Stimulated activated effector memory CD8-positive, alpha-beta T cell treated with anti-CD3 and anti-CD28 coated beads, Interleukin-12 subunit alpha, Interleukin-12 subunit beta, amount 100 ng/mL, for 72 hours (primary cell): ENCODE measurements around the gene PIGK.
A peak's percentile ranks its signal among the peaks of the same experiment; 100 is the strongest.

ENCODE experiments used
- ATAC-seq: fragments of 150-1000 bp; cut with Tn5 transposase; 2 replicates; pipeline ENCODE4 v1.10.0; 2021
- DNase-seq, 2 donors: peaks; one replicate each; pipeline ENCODE4 v3.0.0; 2021 to 2022; ENCODE audit warnings: low spot score in 2 of 2
- H3K27ac Mint-ChIP-seq: one replicate; pipeline ENCODE4 v1.8.0; 2022; ENCODE audit warnings: mild to moderate bottlenecking, mixed read lengths
- H3K36me3 Mint-ChIP-seq: one replicate; pipeline ENCODE4 v1.8.0; 2022; ENCODE audit warnings: mild to moderate bottlenecking, mixed read lengths
- H3K4me1 Mint-ChIP-seq: one replicate; pipeline ENCODE4 v1.8.0; 2022; ENCODE audit warnings: mixed read lengths
- H3K4me3 Mint-ChIP-seq: one replicate; pipeline ENCODE4 v1.8.0; 2022; ENCODE audit warnings: mild to moderate bottlenecking, mixed read lengths
- H3K9me3 Mint-ChIP-seq: one replicate; pipeline ENCODE4 v1.8.0; 2022; ENCODE audit warnings: mixed read lengths

Gene PIGK

DNA sequence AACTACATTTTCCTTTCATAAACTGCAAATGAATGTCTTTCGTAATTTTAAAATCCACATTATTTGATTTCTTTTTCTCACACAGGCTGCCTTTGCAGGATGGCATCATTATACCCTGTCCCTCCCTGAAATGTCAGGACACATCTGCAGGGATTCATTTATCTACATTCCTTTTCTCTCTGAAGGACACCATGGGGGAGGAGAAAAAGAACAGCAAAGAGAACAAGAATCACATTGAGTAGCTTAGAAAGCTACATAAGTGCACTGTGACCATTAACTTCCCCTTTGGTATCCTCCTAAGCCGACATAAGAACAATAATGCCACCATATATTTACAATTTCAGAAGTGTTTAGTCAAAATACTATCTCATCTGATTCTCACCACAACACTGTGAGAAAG lies 129.5 kb downstream of the PIGK start:
- Mint-ChIP-seq H3K4me3 (no peak overlapping the region), H3K4me1 (no peaks in the 10 kb centered on the region), H3K27ac (no peak overlapping the region), H3K9me3 (no peaks in the 10 kb centered on the region), H3K36me3 (peaks cover 8% of the 10 kb centered on the region)
- no peak for DNase-seq
- no peak for ATAC-seq

DNA sequence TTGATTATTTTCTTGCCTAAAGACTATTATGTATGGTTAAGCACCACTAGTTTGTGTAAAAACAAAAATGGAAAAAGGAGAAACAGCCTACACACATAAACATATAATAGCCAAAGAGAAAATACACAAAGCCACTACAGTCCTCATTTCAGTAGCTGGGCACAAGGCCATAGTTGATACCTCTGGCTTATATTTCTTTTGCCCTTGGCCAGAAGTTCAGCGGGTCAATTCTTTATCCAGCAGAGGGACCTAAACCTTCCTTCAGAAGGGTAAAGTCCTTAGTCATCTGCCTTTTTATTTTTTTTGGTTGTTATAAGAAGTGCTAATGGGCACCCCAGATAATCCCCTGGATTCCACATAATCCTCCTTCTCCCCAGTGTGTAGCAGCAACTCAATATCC lies 134.1 kb downstream of the PIGK start:
- Mint-ChIP-seq H3K9me3 (no peaks in the 10 kb centered on the region), H3K27ac (no peak overlapping the region), H3K4me1 (no peaks in the 10 kb centered on the region), H3K4me3 (no peak overlapping the region), H3K36me3 (no peaks in the 10 kb centered on the region)
- DNase-seq (no peak), ATAC-seq (no peak)

DNA sequence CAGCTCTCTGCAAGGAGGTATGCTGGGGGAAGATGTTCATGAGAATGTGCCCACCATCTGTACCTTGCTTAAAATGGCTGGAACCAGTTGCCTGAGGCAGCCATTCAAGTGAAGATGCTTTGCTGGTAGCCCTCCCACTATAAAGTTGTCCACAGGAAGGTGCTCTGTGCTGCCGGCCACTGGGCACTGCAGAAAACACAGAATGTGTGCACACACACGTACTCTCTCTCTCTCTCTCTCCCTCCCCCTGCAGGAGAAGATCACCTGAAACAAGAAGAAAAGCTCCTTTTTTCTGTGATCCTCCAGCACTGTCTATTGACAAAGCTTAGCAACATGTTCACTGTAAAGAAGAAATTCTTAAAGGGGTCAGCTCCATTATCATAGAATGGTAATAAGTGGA lies 134.8 kb downstream of the PIGK start:
- Mint-ChIP-seq H3K9me3 (no peaks in the 10 kb centered on the region), H3K4me1 (no peaks in the 10 kb centered on the region), H3K4me3 (no peak overlapping the region), H3K27ac (no peak overlapping the region), H3K36me3 (no peaks in the 10 kb centered on the region)
- DNase-seq = no peak
- ATAC-seq = no peak

DNA sequence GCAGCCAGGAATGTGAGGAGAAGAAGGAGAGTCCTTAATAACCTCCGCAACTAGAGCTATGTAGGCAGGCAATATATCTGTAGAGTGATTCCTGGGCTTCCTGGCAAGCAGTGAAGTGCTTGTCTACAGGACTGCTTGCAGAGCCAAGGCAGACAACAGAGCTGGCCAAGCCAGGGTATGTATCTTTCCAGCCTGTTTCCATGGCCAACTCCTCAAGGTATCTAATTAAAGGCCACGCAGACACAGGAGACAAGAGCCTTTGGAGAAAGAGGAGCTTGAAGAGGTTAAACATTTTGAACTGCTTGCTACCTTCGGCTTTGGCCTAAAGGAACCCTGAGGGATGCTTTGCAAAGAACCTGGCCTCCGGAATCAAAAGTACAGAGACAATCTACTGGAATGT lies 137.4 kb downstream of the PIGK start:
- H3K9me3 Mint-ChIP-seq = no peaks in the 10 kb centered on the region
- no peak overlapping the region for H3K27ac Mint-ChIP-seq
- no peaks in the 10 kb centered on the region for H3K4me1 Mint-ChIP-seq
- H3K4me3 Mint-ChIP-seq = no peak overlapping the region
- DNase-seq (no peak), ATAC-seq (no peak)
- H3K36me3 Mint-ChIP-seq = no peaks in the 10 kb centered on the region

GRCh38 chr1:77076759-77077158 lies 142.5 kb downstream of the PIGK start:
- Mint-ChIP-seq H3K4me1 (no peaks in the 10 kb centered on the region), H3K4me3 (no peak overlapping the region), H3K27ac (no peak overlapping the region), H3K9me3 (no peaks in the 10 kb centered on the region), H3K36me3 (no peaks in the 10 kb centered on the region)
- DNase-seq = no peak
- ATAC-seq = no peak

- Mint-ChIP-seq H3K4me1 (no peaks in the 10 kb centered on the region), H3K9me3 (no peaks in the 10 kb centered on the region), H3K27ac (no peak overlapping the region), H3K4me3 (no peak overlapping the region), H3K36me3 (no peaks in the 10 kb centered on the region)
- ATAC-seq (no peak), DNase-seq (no peak)
Observed at GRCh38 chr1:77068013-77068412, 151.2 kb downstream of the PIGK start.

DNA sequence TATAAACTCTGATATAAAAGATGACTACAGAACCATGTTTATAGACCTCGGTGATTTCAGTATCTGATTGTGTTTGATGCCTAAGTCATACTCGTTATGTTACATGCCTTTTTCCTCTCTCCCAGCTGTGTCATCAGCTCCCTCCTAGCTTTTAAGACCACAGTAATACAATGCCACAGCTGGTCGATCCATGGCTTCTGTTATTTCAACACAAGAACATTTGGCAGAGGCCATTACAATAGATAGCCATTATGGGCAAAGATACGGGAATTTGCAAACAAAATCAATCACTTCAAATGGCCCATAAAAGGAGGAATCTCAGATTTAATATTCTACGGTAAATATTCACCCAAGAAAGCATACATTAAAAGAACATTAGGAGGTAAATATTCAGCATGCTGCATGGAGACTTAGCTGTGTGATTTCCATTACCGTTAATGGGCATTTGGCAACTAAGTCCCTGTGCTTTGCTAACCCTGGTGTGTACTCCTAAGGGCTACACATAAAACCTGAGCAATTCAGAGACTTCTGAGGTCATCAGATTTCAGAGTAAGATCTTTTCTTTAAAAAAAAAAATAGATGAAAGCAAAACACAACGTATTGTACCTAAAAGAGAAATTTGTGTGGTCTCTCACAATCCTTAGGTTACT lies 153.4 kb downstream of the PIGK start:
- no peaks in the 10 kb centered on the region for H3K4me1 Mint-ChIP-seq

DNA sequence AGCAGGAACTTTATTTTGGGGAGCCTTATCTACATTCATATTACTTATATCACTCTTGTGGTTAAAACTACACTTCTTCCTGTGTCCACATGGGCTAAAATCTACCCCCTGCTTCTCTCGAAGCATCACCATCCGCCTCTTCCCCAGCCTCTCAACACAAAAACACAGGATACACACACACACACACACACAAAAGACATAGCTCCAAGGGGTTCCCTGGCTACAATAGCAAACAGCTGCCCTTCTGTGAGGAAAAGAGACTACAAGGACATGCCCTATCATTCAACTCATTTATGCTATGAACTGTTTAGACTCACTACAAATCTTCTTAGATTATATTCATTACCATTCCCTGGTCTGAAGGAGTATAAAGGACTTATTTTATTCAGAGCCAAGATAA lies 155.0 kb downstream of the PIGK start:
- no peak overlapping the region for H3K27ac Mint-ChIP-seq
- no peak for ATAC-seq

More for the DNA sequence above, 153.4 kb downstream of the PIGK start:
- no peak for ATAC-seq
- no peaks in the 10 kb centered on the region for H3K36me3 Mint-ChIP-seq
- H3K27ac Mint-ChIP-seq = no peak overlapping the region
- no peak overlapping the region for H3K4me3 Mint-ChIP-seq
- no peak for DNase-seq
- H3K9me3 Mint-ChIP-seq = no peaks in the 10 kb centered on the region

DNA sequence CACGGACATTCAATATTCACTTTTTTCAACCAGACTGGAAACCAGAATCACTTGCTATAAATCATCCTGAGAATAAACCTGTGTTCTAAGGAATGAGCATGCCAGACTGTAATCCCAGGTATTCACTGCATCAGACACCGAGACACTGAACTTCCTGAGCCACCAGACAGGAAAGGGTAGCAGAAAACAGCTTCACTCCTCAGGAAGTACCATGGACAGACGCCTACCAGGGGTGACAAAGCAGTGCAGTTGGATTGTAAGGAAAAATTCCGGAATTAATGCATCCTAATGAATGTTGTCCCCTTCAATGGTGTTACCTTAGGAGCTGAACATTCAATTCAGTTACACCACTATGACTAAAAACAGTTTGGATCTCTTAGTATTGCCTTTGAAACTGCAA lies 156.1 kb downstream of the PIGK start:
- ATAC-seq (no peak), DNase-seq (no peak)
- Mint-ChIP-seq H3K4me3 (no peak overlapping the region), H3K9me3 (no peaks in the 10 kb centered on the region), H3K27ac (no peak overlapping the region), H3K36me3 (no peaks in the 10 kb centered on the region), H3K4me1 (no peaks in the 10 kb centered on the region)

More for the DNA sequence above, 155.0 kb downstream of the PIGK start:
- Mint-ChIP-seq H3K9me3 (no peaks in the 10 kb centered on the region), H3K4me3 (no peak overlapping the region), H3K36me3 (no peaks in the 10 kb centered on the region), H3K4me1 (no peaks in the 10 kb centered on the region)
- no peak for DNase-seq

DNA sequence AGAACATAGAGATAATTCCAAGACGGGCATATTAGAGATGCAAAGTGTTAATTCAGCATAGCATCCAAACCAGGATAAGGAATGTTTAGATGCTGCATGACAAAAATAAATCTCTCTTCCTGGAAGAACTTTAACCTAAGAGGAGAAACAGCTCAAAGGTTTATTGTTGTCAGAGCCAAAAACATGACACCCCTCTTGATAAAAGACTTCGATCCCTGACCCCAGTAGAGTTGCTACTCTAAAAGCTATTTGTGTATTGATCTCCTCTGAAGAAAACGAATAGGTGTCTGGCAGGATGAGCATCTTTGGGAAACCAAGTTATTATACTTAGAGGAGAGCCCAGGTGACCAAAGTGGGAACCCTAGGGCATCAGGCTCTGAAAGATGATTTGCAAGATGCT lies 158.1 kb downstream of the PIGK start:
- DNase-seq (no peak), ATAC-seq (no peak)
- Mint-ChIP-seq H3K9me3 (no peaks in the 10 kb centered on the region), H3K4me3 (no peak overlapping the region), H3K27ac (no peak overlapping the region), H3K36me3 (no peaks in the 10 kb centered on the region), H3K4me1 (no peaks in the 10 kb centered on the region)

- ATAC-seq (no peak), DNase-seq (no peak)
- Mint-ChIP-seq H3K4me3 (no peak overlapping the region), H3K9me3 (no peaks in the 10 kb centered on the region), H3K36me3 (no peaks in the 10 kb centered on the region), H3K27ac (no peak overlapping the region), H3K4me1 (no peaks in the 10 kb centered on the region)
Observed at GRCh38 chr1:77060000-77060399, 159.2 kb downstream of the PIGK start.

DNA sequence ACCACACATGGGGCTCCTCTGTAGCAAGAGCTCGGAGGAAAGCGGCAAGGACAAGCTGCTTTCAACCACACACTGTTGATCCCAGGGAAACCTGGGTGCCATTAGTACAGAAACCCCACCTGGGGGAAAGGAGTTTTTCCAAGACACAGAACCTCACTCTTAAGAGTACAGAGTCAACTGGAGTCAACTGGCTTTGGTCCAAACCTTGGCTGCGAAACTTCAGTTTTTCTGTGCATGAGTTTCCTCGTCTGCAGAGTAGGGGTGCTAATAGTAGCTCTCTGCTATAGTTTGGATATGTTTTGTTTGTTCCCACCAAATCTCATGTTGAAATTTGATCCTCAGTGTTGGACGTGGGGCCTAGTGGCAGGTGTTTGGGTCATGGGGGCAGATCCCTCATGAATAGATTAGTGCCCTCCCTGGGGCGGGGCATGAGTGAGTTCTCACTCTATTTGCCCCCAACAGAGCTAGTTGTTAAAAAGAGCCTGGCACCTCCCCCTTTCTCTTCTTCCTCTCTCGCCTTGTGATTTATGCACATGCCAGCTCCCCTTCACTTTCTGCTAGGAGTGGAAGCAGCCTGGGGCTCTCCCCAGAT lies 161.1 kb downstream of the PIGK start:
- H3K4me1 Mint-ChIP-seq = no peaks in the 10 kb centered on the region
- no peaks in the 10 kb centered on the region for H3K9me3 Mint-ChIP-seq
- no peak for ATAC-seq
- no peaks in the 10 kb centered on the region for H3K36me3 Mint-ChIP-seq
- DNase-seq = no peak
- H3K4me3 Mint-ChIP-seq = no peak overlapping the region
- H3K27ac Mint-ChIP-seq = no peak overlapping the region

DNA sequence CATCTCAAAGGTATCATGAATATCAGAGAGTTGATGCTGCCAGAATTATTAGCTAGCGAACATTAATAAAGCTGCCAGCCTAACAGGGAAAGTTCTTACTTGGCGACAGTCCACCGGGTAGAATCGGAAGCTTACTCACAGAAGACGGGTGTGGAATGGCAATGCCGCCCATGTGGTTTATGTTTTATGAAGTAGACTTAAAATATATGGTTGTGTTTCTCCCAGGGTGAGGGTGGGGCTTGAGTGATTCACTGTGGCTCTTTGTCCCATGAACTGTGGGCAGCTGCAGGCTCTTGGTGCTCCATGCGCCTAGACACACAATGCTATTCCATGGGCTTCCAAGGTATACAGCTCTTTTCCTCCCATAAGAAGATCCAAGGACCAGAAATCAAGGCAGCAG lies 162.7 kb downstream of the PIGK start:
- Mint-ChIP-seq H3K4me3 (no peak overlapping the region), H3K27ac (no peak overlapping the region), H3K9me3 (no peaks in the 10 kb centered on the region), H3K36me3 (no peaks in the 10 kb centered on the region), H3K4me1 (no peaks in the 10 kb centered on the region)
- no peak for DNase-seq
- no peak for ATAC-seq

DNA sequence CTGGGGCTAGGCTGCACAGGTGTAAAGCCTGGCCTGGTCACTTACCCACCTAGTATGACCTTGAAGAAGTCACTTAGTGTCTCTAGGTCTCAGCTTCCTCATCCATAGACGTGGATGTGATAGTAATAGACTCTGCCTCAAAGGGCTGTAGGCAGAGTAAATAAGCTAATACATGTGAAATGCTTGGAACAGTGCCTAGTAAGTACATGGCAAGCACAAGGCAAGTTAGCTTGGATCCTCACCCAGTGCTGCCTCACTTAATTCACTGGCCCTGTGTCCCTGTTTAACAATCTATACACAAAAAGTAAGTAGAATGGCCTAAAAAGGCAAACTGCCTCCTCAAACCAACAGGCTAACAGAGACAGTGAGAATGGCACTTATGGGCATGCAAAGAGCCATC lies 167.8 kb downstream of the PIGK start:
- Mint-ChIP-seq H3K4me1 (peaks cover 11% of the 10 kb centered on the region), H3K36me3 (no peaks in the 10 kb centered on the region)
- peak; percentile 38 for ATAC-seq

GRCh38 chr1:77048615-77049005 lies 170.6 kb downstream of the PIGK start:
- no peaks in the 10 kb centered on the region for H3K9me3 Mint-ChIP-seq
- no peaks in the 10 kb centered on the region for H3K36me3 Mint-ChIP-seq
- no peak overlapping the region for H3K4me3 Mint-ChIP-seq
- ATAC-seq = no peak
- no peak for DNase-seq
- peaks cover 11% of the 10 kb centered on the region for H3K4me1 Mint-ChIP-seq
- no peak overlapping the region for H3K27ac Mint-ChIP-seq

More for the DNA sequence above, 167.8 kb downstream of the PIGK start:
- Mint-ChIP-seq H3K27ac (no peak overlapping the region), H3K9me3 (no peaks in the 10 kb centered on the region), H3K4me3 (no peak overlapping the region)
- DNase-seq = no peak

DNA sequence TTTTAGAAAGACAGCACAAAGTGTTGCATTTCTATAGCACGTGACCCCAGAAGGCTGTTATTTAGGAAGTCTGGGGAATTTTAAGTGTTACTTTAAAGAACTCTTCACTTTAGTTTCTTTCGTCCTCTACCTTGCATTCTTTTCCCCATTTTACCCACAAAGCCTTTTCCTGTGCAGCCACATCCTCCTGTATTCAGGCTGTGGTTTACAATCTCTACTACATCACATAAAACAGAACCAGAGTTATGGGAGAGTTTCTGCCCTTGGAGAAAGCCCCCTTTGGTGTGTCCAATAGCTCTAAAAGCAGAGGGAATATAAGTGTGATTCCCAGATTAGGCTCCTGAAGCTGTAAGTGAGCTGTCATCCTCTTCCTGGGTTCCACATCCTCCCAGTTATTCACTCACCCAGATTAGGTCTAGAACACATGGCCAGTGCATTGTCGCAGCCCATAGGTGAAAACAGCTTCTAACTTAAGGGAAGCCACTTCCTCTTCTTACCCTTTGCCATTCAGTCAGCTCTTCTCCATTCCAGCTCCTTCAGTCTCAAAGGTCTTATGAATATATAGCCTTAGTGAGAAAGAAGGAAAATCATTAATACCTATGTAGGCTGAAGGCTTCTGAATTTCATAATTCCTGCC lies 171.1 kb downstream of the PIGK start:
- DNase-seq = no peak
- no peak overlapping the region for H3K27ac Mint-ChIP-seq
- H3K4me1 Mint-ChIP-seq = peaks cover 11% of the 10 kb centered on the region
- no peaks in the 10 kb centered on the region for H3K9me3 Mint-ChIP-seq
- no peak overlapping the region for H3K4me3 Mint-ChIP-seq
- ATAC-seq = no peak
- no peaks in the 10 kb centered on the region for H3K36me3 Mint-ChIP-seq
